HG03159 (cell line): ENCODE results near the gene ARSB.

Source experiments
- ATAC-seq: cut with Tn5 transposase; IDR thresholded peaks from one replicate; pipeline ENCODE4 v1.9.1; 2021; ENCODE audit warnings: mild to moderate bottlenecking, moderate library complexity; ENCODE audit not compliant: unreplicated experiment

Gene ARSB

DNA sequence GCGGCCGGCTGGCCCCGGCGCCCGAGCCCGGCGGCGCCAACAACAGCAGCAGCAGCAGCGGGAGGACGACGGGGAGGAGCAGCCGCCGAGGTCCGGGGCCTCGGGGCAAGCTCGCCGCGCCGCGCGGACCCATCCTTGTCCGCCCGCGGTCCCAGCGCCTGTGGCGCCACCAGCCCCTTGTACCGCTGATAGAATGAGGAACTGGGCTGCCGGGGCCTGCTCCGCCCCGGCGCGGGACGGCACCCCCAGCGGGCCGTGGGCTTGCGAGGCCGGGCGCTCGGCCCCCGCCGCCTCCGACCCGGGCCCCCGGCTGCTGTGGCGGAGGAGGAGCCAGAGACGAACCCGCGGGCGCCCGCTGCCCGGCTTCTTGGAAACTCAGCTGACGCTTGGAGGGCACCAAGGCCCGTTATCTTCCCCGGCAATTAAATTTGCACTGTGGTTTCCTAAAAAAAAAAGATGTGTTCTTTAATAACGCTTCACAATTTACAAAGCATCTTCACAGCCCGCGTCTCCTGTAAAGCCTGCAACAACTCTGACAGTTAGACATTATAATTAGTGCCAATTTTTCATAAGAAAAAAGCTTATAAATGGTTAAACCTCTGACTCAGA lies at the start of gene ARSB:
TSS of gene ARSB (minus strand) at position 195 of the 609 bp plus-strand sequence. CDS start at position 133, 62 bp downstream.
- ATAC-seq: peak; percentile 42

GRCh38 chr5:79032782-79033181 lies 47.7 kb upstream of the ARSB start:
- ATAC-seq: no peak

DNA sequence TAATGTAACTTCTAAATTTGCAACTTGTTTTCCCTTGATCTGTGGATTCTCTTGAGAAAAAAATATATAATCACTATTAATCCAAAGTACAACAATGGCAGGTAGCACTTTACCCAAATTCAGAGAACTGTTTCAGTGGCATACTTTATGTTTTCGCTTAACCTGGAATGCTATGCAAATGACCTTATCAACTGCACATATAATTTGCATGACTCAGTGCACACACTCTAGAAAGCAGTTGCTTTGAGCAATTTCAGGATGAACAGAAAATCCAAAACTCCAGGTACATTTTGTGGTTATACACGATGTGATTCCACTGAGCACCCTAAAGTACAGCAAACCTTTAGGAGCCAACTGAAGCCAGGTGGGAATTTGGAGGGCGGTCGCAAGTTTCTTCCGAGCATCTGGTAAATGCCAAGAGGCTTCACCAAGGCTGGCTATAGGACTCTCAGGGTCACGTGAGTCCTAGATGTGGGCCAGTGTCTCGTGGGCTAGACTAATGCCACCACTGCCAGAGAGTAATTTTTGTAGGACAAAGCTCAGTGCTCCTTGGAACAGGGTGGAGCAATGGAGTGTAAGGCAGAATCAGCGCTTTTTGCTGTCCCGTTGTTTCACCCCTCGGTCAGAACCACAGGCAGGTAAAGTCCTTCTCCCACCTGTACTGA lies 47.1 kb upstream of the ARSB start:
- no peak for ATAC-seq

DNA sequence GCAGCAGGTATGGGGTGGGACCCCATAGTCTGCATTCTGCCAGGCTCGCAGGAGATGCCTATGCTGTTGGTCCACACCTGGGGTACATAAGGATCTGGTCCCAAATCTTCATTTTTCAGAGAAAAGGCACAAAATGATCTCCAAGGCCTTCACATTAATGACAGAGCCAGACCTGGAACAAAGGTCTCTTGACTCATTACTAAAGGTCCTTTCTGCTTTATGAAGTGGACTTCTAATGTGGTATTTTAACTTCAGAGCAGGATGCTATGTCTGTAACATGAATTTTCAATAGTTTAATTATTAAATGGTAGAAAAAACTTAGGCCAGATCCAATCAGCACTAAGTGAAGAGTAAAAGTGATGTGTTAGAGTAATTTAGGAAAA lies 46.4 kb upstream of the ARSB start:
- no peak for ATAC-seq

DNA sequence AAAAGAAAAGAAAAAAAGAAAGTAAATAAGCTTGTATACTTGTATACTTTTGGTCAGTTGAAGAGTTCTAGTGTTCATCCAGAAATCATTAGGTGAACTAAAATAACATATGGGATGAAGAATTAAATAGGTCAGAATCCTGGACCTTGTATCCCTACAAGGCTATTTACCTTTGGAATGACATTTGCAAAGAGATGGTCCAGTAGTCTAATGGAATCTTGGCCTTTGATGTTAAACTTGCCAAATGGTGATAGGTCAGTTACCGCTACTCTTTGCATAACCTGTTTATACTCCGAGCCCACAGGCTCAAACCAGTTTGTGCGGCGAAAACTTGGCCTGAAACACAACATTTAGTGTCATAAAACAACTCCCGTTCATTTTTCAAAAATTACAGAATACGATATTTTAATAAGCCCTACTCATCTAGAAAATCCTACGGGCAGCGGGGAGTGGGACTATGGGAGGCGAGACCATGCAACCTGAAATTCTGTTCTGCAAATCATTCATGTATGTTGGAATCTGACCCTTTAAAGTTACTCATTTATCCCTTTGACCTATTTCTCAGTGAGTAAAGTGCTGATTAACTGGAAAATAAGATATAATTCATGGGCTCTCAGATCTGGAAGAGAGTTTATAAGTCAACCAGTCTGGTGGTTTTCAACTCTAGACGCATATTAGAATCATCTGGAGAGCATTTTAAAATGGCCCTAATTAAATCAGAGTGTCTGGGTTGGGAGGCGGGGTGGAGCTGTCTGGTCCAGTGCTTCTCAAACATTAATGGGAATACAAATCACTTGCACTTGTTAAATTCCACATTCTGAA lies 45.8 kb upstream of the ARSB start:
- ATAC-seq: no peak

- no peak for ATAC-seq
Measured at GRCh38 chr5:79025054-79025472, 40.0 kb upstream of the ARSB start.

- ATAC-seq: no peak
Measured at GRCh38 chr5:79023947-79024346, 38.8 kb upstream of the ARSB start.

DNA sequence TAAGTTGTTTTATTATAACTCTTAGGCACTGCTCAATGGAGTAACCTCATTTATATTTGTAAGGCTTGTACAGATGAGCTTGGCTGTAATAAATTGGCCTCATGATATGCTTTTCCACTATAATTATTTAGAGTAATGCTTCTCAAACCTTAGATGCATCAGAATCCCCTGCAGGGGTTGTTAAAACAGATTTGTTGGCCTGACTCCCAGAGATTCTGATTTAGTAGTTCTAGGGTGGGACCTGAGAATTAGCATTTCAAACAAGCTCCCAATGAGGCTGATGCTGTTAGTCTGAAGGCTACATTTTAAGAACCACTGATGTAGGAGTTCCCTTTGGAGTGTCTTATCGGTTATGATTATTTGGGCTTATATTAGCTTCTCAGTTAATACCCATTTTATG lies 38.2 kb upstream of the ARSB start:
- no peak for ATAC-seq

GRCh38 chr5:79022771-79023170 lies 37.7 kb upstream of the ARSB start:
- no peak for ATAC-seq

DNA sequence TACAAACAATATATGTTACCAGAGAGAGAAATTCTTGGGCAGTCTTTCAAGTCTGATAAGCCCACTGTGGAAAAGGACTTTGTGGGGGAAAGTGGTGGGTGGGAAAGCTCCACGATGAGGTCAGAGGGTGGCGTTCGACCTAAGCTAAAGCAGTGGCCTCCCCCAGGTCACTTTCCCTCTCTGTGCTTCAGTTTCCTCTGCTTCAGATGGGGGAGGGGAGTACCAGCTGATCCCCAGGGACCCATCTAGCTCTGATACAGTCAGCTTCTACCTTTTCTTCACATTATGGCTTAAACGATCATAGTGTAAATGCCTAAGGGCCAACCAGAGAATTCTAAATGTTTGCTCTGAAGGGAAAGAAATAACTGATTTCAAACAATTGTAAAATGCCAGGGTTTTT lies 36.6 kb upstream of the ARSB start:
- ATAC-seq: no peak

DNA sequence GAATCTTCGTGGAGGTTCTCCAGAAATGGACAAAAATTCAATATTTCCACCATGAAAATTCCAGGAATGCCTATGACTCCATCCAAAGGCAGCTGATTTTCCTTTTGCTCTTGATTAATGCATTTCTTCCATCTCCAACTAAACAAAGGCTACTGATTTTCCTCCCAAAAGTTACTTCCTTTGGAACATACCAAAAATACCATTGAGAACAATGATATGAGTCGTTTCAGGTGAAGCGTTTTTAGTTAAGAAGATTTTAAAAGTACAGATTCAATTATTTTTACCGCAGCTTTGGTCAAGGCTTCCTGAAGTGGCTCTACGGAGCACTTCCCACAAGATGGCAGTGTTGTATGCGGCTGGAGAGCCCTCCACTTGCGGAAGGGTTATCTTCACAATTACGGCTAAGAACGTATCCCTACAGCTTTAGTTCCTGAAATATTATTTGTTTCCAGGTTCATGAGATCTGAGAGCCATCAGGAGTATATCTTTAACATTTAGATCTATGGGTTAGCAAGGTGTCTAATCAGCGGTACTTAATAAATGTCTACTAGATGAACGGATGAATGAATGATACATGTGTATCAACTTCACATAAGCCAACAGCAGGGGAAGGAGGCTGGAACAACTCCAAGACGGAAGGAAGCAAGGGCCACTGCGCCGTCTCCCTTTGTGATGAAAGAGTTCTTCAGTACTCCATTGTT lies 35.9 kb upstream of the ARSB start:
- ATAC-seq: no peak

- ATAC-seq: no peak
Measured at GRCh38 chr5:79014631-79015030, 29.5 kb upstream of the ARSB start.

DNA sequence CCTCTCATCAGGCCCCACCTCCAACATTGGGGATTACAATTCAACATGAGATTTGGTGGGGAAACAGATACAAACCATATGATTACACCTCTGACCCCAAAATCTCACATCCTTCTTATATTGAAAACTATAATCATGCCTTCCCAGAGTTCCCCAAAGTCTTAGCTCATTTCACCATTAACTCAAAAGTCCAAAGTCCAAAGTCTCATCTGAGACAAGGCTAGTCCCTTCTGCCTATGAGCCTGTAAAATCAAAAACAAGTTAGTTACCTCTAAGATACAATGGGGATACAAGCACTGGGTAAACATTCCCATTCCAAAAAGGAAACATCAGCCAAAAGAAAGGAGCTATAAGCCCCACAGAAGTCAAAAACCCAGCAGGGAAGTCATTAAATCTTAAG lies 26.8 kb upstream of the ARSB start:
- no peak for ATAC-seq

DNA sequence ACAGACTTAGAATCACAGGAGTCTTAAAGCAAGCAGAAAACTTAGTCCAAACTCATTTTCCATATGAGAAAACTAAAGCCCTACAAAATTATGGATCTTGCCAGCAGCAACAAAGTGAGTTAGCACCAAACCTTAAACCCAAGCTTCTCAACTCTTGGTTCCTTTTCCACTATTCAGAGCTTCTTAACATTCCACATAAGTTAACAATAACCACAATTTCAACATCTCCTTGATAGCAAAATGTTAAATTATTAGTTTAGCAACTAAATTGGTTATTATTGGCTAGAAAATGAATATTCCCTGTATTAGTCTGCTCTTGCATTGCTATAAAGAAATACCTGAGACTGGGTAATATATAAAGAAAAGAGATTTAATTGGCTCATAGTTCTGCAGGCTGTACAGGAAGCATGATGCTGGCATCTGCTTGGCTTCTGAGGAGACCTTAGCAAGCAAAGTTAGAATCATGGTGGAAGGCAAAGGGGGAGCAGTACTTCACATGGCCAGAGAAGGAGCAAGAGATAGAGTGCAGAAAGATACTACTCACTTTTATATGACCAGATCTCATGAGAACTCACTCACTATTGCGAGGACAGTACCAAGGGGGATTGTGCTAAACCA lies 26.2 kb upstream of the ARSB start:
- no peak for ATAC-seq

DNA sequence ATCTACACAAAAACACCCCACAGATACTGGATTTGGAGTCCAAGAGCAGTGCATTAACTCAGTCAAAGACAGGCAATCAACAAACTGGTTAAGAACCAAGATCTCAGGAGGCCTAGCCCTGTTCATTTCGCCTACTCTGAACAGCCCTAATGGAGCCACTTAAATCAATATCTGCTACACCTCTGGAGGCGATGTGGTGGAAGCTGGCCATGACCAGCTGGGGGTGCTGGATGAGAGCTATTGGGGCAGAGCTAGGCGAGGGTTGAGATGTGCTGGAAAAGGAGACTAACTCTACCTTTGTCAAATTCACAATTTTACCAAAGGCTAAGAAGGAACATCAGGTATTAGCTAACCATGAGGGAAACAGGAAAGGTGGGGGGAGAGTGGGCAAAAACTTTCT lies 23.3 kb upstream of the ARSB start:
- ATAC-seq: no peak

DNA sequence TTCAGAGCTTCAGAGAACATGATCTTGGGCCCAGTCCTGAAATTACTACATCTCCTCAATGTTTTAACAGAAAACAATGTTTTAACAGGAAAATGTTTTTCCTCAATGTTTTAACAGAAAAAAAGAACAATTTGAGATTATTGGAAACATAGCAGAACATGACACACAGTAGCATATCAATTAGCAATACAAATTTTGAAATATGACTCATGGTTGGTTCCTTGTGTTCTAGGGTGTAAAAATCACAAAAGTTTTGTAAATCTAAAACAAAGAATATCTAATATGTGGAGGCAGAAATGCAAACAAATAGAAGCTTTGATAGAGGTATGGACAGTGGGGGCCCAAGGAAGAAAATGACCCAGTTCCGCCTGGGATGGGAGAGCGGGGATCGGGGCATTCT lies 22.8 kb upstream of the ARSB start:
- ATAC-seq: no peak

DNA sequence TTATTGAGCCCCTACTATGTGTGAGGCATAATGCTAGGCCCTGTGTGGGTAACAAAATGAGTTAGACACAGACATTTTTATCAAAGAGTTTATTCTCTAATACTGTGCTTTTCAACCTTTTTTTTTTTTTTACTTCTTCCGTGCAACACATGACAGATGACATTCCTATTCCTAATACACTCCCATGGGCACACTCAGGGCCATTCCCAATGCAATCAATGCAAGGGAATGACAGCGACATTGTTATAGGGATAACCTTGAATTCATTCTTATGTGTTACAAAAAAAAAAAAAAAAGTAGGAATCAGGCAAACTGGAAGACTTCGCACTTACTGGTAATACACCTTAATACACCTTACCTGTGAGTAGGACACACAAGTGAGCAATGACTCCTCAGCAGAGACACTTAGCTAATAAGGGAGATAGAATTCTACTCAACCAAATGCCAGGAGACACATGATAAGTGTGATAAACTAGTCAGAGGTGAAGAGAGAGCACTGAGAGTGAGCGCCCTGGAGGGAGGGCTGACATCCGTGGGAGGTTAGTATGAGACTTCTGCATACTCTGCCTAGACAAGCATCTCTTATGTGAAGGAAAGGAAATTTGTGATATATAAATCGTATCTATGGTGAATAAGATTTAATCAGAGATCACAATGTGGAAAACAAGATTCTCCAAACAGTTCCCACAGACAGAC lies 21.0 kb upstream of the ARSB start:
- ATAC-seq: no peak

DNA sequence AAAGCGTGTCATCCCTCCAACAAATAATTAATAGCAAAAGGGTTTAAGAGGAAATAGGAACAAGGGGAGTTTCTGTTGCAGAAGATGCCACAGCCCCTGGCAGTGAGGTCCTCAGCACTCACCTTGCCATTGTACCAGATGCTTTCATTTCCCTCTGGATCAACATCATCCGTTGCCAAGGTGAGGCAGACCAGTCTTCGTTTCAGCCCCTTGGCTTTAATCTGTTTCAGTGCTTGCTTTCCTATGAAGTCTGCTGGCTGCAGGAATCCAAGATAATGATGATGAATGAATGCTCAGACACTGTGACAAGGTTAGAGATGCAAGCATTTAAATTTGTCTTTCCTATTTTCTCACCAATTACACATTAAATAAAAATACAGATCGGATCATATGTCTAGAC lies 20.0 kb upstream of the ARSB start:
- ATAC-seq: no peak

DNA sequence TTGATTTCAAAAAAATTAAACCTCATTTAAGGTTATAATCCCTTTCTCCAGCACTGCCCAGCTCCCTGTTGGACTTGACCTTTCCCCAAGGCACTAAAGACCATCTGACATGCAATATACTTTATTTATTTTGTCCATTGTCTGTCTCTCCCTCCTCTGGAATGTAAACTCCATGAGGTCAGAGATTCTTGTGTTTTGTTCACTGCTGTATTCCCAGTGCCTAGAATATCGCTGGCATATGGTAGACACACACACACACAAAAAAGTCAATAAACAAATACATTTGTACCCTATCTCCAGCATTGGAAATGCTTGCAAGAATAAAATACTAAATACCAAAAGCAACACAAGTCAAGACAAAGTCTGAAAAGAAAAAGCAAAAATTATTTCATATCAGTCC lies 17.3 kb upstream of the ARSB start:
- ATAC-seq: no peak

DNA sequence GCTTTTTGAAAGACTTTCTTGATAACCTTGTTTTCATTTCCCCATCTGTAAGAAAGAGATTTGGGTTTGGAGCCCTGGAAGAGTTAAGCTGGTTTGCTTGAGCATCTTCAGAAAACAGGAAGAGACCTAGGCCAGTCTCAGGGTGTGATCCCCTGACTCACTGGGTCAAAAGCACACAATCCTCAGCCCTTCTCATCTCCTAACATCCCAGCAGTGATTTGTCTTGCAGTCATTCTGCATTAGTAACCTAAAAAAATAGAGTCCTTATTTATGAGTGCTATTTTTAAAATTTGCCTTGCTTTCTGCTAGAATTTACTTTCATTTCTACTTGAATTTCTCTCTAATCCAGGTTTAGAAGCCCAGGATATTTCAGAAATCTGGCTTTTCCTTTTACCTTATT lies 16.4 kb upstream of the ARSB start:
- ATAC-seq: no peak
